Prostate gland (tissue), 2 donors: Measurements from ENCODE around the gene ID3.

Experiments used
- POLR2A ChIP-seq: fragments of 450-650 bp; IDR thresholded peaks from one replicate; pipeline ENCODE4 v1.6.1; 2016; ENCODE audit warnings: antibody characterized with exemption, mild to moderate bottlenecking
- POLR2AphosphoS5 ChIP-seq: sonication (generic); formaldehyde crosslinking; IDR thresholded peaks from one replicate; pipeline ENCODE4 v1.6.1; 2017; ENCODE audit warnings: antibody characterized with exemption
- TF ChIP-seq, protein P1 (sequence below), 4 experiments: fragments of 200-600 bp in 2 of 4; fragments of 450-650 bp in 2 of 4; sonication (generic) in 2 of 4; IDR thresholded peaks; 1 replicate in 3 of 4; 2 replicates in 1 of 4; pipeline ENCODE4 v1.5.1; 2016 to 2019; ENCODE audit warnings: antibody characterized with exemption in 4 of 4, mild to moderate bottlenecking in 2 of 4, moderate library complexity in 2 of 4

DNA sequence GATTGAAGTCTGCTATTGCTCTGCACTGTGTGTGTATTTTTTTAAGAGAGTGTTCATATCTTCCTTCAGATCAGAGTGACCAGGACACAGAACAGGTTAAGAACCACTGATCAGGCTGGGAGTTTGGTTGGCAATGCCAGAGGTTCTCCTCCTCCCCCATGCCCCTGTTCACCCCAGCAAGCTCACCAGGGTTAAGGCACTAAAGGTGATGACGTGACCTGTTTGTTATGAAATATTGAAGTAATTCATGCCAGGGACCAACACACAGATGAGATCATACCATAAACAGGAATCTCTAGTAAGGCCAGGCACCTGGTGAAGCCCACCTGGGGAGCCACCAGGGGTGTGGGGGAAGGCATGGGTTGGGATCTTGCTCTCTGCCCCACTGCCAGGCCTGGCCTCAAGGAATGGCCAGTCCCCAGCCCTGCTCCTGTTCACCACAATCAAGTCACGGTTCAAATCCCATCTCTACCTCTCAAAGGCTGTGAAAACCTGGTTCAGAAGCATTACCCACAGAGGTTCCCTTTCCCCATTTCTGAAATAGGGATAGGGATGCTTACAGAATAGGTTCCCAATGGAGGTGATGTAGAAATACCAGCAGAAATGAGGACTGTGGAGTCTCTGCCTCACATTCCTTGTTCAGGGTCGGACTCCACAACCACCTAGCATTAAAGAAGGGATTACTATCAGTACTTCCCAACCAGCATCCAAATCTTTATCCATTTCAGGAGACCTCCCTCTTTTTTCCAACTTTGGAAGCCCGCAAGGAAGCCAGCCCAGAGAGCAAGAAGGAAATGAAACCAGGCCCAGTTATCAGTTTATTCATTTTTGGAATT, 2.4 kb downstream of the ID3 start:
- TF ChIP-seq, protein P1, sequence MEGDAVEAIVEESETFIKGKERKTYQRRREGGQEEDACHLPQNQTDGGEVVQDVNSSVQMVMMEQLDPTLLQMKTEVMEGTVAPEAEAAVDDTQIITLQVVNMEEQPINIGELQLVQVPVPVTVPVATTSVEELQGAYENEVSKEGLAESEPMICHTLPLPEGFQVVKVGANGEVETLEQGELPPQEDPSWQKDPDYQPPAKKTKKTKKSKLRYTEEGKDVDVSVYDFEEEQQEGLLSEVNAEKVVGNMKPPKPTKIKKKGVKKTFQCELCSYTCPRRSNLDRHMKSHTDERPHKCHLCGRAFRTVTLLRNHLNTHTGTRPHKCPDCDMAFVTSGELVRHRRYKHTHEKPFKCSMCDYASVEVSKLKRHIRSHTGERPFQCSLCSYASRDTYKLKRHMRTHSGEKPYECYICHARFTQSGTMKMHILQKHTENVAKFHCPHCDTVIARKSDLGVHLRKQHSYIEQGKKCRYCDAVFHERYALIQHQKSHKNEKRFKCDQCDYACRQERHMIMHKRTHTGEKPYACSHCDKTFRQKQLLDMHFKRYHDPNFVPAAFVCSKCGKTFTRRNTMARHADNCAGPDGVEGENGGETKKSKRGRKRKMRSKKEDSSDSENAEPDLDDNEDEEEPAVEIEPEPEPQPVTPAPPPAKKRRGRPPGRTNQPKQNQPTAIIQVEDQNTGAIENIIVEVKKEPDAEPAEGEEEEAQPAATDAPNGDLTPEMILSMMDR (IDR thresholded peaks at IDR 0.05) = no peak
- no peak for TF ChIP-seq POLR2AphosphoS5
- no peak for TF ChIP-seq POLR2A
